Uterus (tissue), 2 donors: ENCODE data around the gene HUNK.

Experiments
- POLR2A ChIP-seq, 2 donors: fragments of 450-650 bp; IDR thresholded peaks; one replicate each; pipeline ENCODE4 v1.6.1; 2016; ENCODE audit warnings: antibody characterized with exemption in 2 of 2, mild to moderate bottlenecking in 1 of 2, moderate library complexity in 1 of 2
- TF ChIP-seq, protein P1 (sequence below), 4 experiments: fragments of 200-600 bp in 2 of 4; fragments of 450-650 bp in 2 of 4; sonication (generic) in 2 of 4; IDR thresholded peaks; one replicate each; pipeline ENCODE4 v1.5.1; 2016 to 2019; ENCODE audit warnings: antibody characterized with exemption in 4 of 4, mild to moderate bottlenecking in 2 of 4, moderate library complexity in 1 of 4

DNA sequence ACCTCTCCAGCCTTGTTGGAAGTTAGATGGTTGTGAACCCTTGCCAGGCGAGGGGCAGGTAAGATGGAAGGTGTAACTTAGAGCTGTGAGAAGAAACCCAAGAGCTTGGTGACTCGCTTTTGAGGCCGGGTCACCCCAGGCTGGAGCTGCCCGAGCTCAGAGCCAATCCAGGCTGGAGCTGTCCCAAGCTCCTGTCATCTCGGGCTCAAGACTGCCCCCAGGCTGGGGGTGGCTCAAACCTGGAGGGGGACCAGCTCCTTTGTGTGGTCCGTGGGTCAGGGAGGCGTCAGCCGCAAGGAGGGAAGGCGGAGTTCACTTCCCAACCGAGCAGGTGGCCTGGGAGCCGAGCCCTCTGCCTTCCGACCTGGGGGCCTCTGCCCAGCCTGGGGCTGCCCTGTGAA, 2.0 kb downstream of the HUNK start:
- TF ChIP-seq, protein P1, sequence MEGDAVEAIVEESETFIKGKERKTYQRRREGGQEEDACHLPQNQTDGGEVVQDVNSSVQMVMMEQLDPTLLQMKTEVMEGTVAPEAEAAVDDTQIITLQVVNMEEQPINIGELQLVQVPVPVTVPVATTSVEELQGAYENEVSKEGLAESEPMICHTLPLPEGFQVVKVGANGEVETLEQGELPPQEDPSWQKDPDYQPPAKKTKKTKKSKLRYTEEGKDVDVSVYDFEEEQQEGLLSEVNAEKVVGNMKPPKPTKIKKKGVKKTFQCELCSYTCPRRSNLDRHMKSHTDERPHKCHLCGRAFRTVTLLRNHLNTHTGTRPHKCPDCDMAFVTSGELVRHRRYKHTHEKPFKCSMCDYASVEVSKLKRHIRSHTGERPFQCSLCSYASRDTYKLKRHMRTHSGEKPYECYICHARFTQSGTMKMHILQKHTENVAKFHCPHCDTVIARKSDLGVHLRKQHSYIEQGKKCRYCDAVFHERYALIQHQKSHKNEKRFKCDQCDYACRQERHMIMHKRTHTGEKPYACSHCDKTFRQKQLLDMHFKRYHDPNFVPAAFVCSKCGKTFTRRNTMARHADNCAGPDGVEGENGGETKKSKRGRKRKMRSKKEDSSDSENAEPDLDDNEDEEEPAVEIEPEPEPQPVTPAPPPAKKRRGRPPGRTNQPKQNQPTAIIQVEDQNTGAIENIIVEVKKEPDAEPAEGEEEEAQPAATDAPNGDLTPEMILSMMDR (IDR thresholded peaks at IDR 0.05), result no peak
- no peak for TF ChIP-seq POLR2A (IDR thresholded peaks at IDR 0.05)
